GM18858 (cell line): ENCODE measurements around the gene AUTS2.

Experiments used
- ATAC-seq: cut with Tn5 transposase; IDR thresholded peaks from one replicate; pipeline ENCODE4 v1.9.1; 2021; ENCODE audit not compliant: unreplicated experiment

The AUTS2 gene

GRCh38 chr7:69754476-69754875 lies 156.2 kb downstream of the AUTS2 start:
- no peak for ATAC-seq

DNA sequence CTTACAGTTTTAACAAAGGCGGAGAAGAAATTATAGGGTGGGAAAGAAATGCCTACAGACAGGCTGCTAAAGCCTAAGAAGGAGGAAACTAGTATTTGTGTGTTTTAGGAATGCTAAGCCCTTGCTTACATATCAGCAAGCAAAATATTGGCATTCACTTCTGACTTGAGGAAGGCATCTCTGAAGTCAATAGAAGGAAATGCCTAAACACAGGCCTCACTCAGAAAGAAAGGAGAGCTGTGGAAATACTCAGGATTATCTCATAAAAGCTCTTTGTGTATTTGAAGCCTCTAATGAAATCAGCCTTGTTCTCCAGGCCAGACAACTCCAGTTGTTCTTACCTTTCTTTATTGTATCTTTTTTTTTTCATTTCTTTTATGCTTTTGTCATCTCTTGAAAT lies 158.0 kb downstream of the AUTS2 start:
- ATAC-seq, result no peak

DNA sequence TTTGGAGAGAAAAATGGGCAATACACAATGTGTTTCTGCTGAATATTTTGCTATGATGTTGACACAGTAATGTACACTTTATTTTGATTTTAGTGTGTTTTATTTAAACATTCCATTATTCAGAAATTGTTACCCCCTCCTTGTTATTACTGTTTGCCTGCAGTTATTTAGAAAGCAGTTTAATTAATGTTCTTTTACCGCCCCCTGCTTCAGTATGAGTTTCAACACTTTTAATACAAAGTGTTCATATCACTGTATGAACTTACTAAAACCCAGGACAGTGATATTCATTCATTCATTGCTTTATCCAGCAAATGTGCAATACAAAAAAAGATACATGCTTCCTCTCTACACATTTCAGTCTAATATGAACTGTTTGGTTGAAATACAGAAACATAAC lies 159.3 kb downstream of the AUTS2 start:
- no peak for ATAC-seq

GRCh38 chr7:69757981-69758430 lies 159.7 kb downstream of the AUTS2 start:
- ATAC-seq, result no peak

GRCh38 chr7:69759373-69759772 lies 161.1 kb downstream of the AUTS2 start:
- no peak for ATAC-seq

GRCh38 chr7:69761290-69761922 lies 163.1 kb downstream of the AUTS2 start:
- no peak for ATAC-seq

- ATAC-seq, result peak; percentile 70
Measured at GRCh38 chr7:69762821-69763352, 164.6 kb downstream of the AUTS2 start.

DNA sequence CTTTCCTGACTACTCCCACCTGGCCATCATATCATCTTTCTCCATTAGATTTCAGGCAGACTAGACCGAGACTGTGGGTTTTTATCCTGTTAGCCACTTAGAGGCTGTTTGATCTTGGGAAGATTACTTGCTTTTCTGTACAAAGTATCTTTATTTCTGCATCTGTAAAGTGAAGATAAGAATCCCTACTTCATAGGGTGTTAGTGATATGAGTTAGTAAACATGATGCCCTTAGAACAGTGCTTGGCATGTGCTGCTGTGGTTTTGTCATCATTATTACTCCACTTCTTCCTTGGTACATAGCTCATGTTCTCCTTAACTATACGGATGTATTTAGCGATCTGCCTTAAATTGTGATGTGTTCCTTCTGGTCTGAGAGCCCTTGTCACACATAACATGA lies 165.2 kb downstream of the AUTS2 start:
- no peak for ATAC-seq

GRCh38 chr7:69764147-69764546 lies 165.9 kb downstream of the AUTS2 start:
- no peak for ATAC-seq

DNA sequence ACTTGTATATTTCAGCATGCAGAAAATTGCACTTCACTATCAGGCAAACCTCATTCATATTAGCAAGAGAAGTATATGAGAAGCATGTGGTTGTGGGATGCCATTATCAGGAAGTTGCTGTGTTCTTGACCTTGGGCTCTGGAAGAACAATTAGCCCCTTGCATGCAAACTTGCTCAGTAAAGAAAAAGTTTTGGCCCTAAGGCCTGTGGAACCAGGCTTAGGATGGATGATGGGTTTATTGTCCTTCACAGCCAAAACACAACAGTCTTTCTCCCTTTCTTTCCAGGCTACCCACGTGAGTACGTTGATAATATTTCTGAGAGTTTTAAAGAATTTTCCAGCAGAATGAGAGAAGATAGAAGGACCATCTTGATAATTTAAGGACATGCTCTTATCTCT lies 166.4 kb downstream of the AUTS2 start:
- no peak for ATAC-seq

DNA sequence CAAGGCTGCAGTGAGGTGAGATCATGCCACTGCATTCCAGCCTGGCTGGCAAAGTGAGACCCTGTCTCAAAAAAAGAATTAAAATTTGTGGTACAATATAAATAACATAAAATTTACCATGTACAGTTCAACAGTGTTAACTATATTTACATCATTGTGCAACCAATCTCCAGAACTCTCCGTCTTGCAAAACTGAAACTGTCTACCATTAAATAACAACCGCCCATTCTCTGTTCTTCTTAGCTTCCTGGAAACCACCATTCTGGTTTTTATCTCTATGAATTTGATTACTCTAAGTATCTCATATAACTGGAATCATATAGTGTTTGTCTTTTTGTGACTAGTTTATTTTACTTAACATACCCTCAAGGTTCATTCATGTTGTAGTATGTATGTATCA lies 167.6 kb downstream of the AUTS2 start:
- peak; percentile 41 for ATAC-seq

- no peak for ATAC-seq
Measured at GRCh38 chr7:69768986-69769595, 170.8 kb downstream of the AUTS2 start.

GRCh38 chr7:69769826-69770225 lies 171.6 kb downstream of the AUTS2 start:
- ATAC-seq, result no peak

GRCh38 chr7:69770613-69771012 lies 172.3 kb downstream of the AUTS2 start:
- ATAC-seq, result no peak

- ATAC-seq, result no peak
Measured at GRCh38 chr7:69772718-69773436, 174.6 kb downstream of the AUTS2 start.

GRCh38 chr7:69773535-69774225 lies 175.4 kb downstream of the AUTS2 start:
- ATAC-seq, result no peak

- ATAC-seq, result no peak
Measured at GRCh38 chr7:69775231-69775771, 177.0 kb downstream of the AUTS2 start.

DNA sequence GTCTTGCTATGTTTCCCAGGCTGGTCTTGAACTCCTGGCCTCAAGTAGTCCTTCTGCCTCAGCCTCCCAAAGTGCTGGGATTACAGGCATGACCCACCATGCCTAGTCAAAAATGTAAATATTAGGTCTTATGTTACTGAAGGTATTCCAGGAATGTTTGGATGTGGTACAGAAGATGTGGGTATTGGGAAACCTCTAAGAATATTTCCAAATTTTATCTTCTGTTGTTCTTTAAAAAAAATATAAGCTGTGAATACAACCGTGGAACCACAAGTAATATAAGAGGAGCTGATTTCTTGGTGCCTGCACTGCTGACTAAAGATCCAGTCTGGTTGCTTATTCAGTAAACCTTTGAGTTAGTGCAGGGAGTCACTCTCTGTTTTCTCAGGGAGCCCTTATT lies 178.3 kb downstream of the AUTS2 start:
- ATAC-seq, result no peak

DNA sequence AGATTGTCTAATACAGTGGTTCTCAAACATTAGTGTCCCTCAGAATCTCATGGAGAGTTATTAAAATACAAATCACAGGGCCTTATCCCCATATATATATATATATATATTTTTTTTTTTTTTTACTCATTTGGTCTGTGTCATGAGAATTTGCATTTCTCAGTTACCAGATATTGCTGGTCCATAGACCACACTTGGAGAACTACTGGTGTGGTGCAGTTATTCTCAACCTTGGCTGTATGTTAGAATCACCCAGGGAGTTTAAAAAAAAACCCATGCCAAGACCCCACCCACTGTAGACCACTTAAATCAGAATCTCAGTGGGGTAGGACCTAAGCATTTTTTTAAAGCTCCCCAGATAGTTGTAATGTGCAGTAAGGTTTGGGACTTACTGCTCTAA lies 179.9 kb downstream of the AUTS2 start:
- peak; percentile 70 for ATAC-seq

DNA sequence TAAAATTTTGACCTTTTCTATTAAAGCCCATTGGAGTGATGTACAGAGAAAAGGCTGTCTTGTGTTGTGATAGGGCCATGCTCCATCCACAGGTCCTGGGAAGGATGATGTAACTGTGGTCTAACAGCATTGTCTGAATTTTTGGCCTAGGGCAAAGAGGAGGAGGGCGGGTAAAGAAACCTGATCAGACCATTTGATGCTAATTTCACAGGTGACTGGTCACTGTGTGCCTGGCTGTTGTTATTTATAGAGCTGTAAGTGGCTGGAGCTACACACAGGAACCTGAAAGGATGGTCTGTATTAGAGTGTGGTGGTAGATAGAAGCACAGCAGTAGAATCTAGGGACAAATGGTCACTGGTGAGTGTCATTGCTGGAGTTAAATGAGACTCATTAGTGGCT lies 182.1 kb downstream of the AUTS2 start:
- no peak for ATAC-seq

GRCh38 chr7:69781412-69781846 lies 183.2 kb downstream of the AUTS2 start:
- ATAC-seq, result no peak
